ENCODE results near the gene ATP8B4. TPM values are rescaled to one million over a fixed set of nuclear protein-coding genes. Genes with fewer than 3 reads are reported as not detected.

The ATP8B4 gene
- total and polyA plus RNA-seq, 2 donors (not counting 1 experiment from before 2014, with no cell fraction given), result 0.42 TPM; not detected in 1

DNA sequence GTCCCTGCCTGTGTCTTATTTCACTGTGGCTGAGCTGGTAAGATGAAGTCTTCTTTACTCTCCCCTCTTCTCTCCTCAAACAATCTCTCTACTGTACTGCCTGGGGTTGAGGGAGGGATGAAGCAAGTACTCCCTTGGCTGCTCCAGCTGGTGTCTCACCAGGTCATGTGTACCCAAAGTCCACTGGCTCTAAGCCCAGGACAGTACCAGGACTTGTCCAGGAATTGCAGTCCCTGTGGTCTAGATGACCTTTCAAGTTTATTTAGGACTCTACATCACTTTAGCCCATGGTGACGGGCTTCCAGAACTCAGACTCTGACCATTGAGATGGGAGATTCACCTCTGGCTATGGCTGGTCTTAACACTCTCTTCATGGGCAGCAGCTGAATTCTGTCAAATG is 45.4 kb upstream of the ATP8B4 start:
- no peak overlapping the region for H3K27ac ChIP-seq (ENCODE audit: low read length in 2 of 2)
- H3K9me3 ChIP-seq (ENCODE audit: control extremely low read depth in 1 of 3, control insufficient read depth in 2 of 3, insufficient read depth in 1 of 3, low read length in 2 of 3), result no peaks in the 10 kb centered on the region
- no peaks in the 10 kb centered on the region for H3K79me2 ChIP-seq (ENCODE audit: control insufficient read depth, insufficient read depth, low read length)
- H3K27me3 ChIP-seq (replicated peaks in 1 of 4; ENCODE audit: control extremely low read depth in 1 of 4, control insufficient read depth in 3 of 4, insufficient read depth in 4 of 4, low read length in 3 of 4), result peaks cover 0 to 5% (median 0%) of the 10 kb centered on the region in 4 experiments
- intact Hi-C loops (cut with micrococcal nuclease), result no loop called here
- H3K9ac ChIP-seq (ENCODE audit: low read length), result no peak overlapping the region
- H4K20me1 ChIP-seq (ENCODE audit: control insufficient read depth, insufficient read depth, low read length, poor library complexity, severe bottlenecking), result no peaks in the 10 kb centered on the region
- WGBS (ENCODE audit: insufficient coverage), result 89% methylated on average over 1 of the region's 1 CpG
- H3K4me1 ChIP-seq (ENCODE audit: control insufficient read depth in 2 of 2, insufficient read depth in 2 of 2, low read length in 2 of 2), result peaks cover 0 to 7% of the 10 kb centered on the region in 2 donors
- CTCF ChIA-PET, result no interaction called here
- peaks cover 3% of the 10 kb centered on the region for H3K4me1 Mint-ChIP-seq
- H3K27ac Mint-ChIP-seq, result no peak overlapping the region
- no peaks in the 10 kb centered on the region for H3K36me3 ChIP-seq (replicated peaks in 1 of 2; ENCODE audit: control extremely low read depth in 1 of 2, control insufficient read depth in 1 of 2, extremely low read depth in 1 of 2, insufficient read depth in 2 of 2, low read length in 1 of 2)
- no peaks in the 10 kb centered on the region for H3K9me3 Mint-ChIP-seq (ENCODE audit: insufficient read depth)
- H3K4me3 ChIP-seq (ENCODE audit: control extremely low read depth in 1 of 5, extremely low read depth in 1 of 5, insufficient read depth in 1 of 5, low read depth in 2 of 5, low read length in 4 of 5), result no peak overlapping the region
- TF ChIP-seq EZH2 (IDR thresholded peaks at IDR 0.05; ENCODE audit: borderline replicate concordance, insufficient read depth, low read depth, low read length, poor library complexity, severe bottlenecking), result no peak
- TF ChIP-seq CTCF (IDR thresholded peaks at IDR 0.05), result no peak
- H3K27me3 Mint-ChIP-seq, result peaks cover 22% of the 10 kb centered on the region
- POLR2A ChIA-PET, result no interaction called here
- H3K4me2 ChIP-seq (replicated peaks; ENCODE audit: low read depth, low read length, poor library complexity, severe bottlenecking), result no peak overlapping the region
- ATAC-seq (ENCODE audit: low read depth) (no peak), DNase-seq (no peak)
- H3K4me3 Mint-ChIP-seq, result no peak overlapping the region
- H2AFZ ChIP-seq (ENCODE audit: insufficient read depth, low read depth, low read length, poor library complexity, severe bottlenecking), result no peak overlapping the region

GRCh38 chr15:50163719-50164410 is 44.8 kb upstream of the ATP8B4 start:
- CTCF ChIA-PET, result no interaction called here
- H3K36me3 ChIP-seq (replicated peaks in 1 of 2; ENCODE audit: control extremely low read depth in 1 of 2, control insufficient read depth in 1 of 2, extremely low read depth in 1 of 2, insufficient read depth in 2 of 2, low read length in 1 of 2), result no peaks in the 10 kb centered on the region
- POLR2A ChIA-PET, result no interaction called here
- no peak overlapping the region for H3K27ac Mint-ChIP-seq
- no peaks in the 10 kb centered on the region for H3K79me2 ChIP-seq (ENCODE audit: control insufficient read depth, insufficient read depth, low read length)
- H3K9me3 ChIP-seq (ENCODE audit: control extremely low read depth in 1 of 3, control insufficient read depth in 2 of 3, insufficient read depth in 1 of 3, low read length in 2 of 3), result no peaks in the 10 kb centered on the region
- 86% methylated on average over 1 of the region's 2 CpGs for WGBS (ENCODE audit: insufficient coverage)
- H4K20me1 ChIP-seq (ENCODE audit: control insufficient read depth, insufficient read depth, low read length, poor library complexity, severe bottlenecking), result no peaks in the 10 kb centered on the region
- H3K4me3 Mint-ChIP-seq, result no peak overlapping the region
- no peak overlapping the region for H3K9ac ChIP-seq (ENCODE audit: low read length)
- H3K9me3 Mint-ChIP-seq (ENCODE audit: insufficient read depth), result no peaks in the 10 kb centered on the region
- no peak overlapping the region for H3K4me2 ChIP-seq (replicated peaks; ENCODE audit: low read depth, low read length, poor library complexity, severe bottlenecking)
- H3K4me1 Mint-ChIP-seq, result peaks cover 3% of the 10 kb centered on the region
- H3K27ac ChIP-seq (ENCODE audit: low read length in 2 of 2), result no peak overlapping the region
- H2AFZ ChIP-seq (ENCODE audit: insufficient read depth, low read depth, low read length, poor library complexity, severe bottlenecking), result no peak overlapping the region
- peaks cover 22% of the 10 kb centered on the region for H3K27me3 Mint-ChIP-seq
- intact Hi-C loops (cut with micrococcal nuclease), result no loop called here
- H3K4me1 ChIP-seq (ENCODE audit: control insufficient read depth in 2 of 2, insufficient read depth in 2 of 2, low read length in 2 of 2), result peaks cover 0 to 7% of the 10 kb centered on the region in 2 donors
- DNase-seq (no peak), ATAC-seq (ENCODE audit: low read depth) (no peak)
- no peak overlapping the region for H3K4me3 ChIP-seq (ENCODE audit: control extremely low read depth in 1 of 5, extremely low read depth in 1 of 5, insufficient read depth in 1 of 5, low read depth in 2 of 5, low read length in 4 of 5)
- TF ChIP-seq CTCF (IDR thresholded peaks at IDR 0.05) (no peak), EZH2 (IDR thresholded peaks at IDR 0.05; ENCODE audit: borderline replicate concordance, insufficient read depth, low read depth, low read length, poor library complexity, severe bottlenecking) (no peak)
- peaks cover 0 to 5% (median 0%) of the 10 kb centered on the region in 4 experiments for H3K27me3 ChIP-seq (replicated peaks in 1 of 4; ENCODE audit: control extremely low read depth in 1 of 4, control insufficient read depth in 3 of 4, insufficient read depth in 4 of 4, low read length in 3 of 4)

All from B cell (primary cell).